ENCODE results near the gene MYOZ3.

Gene MYOZ3

DNA sequence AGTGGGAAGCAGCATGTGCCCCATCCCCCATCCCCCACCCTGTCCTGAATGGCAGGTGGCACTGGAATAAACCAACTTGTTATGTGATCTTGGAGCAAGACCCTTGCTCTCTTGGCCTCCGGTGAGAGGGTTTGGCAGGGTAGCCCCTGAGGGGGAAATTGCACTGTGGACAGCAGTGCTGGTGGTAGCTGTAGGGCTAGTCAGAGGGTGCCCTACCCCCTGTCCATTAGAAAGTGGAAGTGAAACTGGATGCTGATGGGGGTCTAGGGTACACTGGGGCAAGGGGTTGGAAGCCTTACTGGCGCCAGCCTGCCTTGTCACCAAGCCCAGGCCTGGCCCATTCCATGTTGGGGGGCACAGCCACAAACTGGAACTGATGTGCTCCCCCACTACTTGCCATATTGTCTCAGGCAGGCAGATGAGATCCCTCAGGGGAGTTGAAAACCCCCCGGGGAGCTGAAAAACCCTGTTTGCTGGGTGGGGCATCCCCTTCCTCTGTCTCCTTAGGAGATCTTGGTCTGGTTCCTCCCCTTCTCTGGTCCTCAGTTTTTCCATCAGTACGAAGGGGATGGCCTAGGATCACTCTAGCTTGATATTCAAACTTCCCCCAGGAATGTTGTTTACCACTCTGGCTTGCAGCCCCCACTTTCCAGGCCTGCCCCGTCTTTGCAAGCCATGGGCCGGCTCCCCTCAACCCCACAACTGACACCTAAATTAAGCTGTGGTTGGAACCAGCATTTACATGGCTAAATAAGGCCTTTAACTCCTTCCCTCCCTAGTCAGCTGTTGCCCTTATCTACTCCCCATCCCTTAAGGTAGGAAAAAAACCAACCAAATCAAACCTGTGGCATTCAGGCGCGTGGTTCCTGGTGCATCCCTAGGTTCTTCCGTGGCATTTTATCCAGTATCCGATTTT, 35.0 kb upstream of the MYOZ3 start:
- in situ Hi-C loops (cut with MboI; ENCODE audit: low pct_unique_long_range_greater_than_20kb, low sequenced_read_pairs) = no loop called here
- no peak for DNase-seq

DNA sequence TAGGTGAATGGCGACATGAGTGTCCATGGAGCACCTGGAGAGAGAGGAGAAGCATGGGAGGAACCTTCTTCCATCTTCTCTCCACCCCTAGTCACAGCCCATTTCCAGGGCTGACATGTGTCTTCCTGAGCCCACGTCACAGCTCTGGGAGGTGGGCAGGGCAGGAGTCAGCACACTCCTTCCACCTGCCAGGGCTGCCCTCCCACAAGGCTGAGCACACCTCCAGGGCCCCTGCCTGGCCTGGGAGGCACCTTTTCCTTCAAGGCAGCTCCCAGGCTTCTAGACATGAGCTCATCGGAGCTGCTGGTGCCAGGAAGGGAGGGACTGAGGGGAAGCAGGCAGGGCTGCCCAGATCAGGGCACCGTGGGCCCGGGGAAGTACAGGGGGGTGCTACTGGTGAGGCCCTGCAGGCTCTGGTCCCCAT, 34.2 kb upstream of the MYOZ3 start:
- in situ Hi-C loops (cut with MboI; ENCODE audit: low pct_unique_long_range_greater_than_20kb, low sequenced_read_pairs) = no loop called here
- DNase-seq = no peak

DNA sequence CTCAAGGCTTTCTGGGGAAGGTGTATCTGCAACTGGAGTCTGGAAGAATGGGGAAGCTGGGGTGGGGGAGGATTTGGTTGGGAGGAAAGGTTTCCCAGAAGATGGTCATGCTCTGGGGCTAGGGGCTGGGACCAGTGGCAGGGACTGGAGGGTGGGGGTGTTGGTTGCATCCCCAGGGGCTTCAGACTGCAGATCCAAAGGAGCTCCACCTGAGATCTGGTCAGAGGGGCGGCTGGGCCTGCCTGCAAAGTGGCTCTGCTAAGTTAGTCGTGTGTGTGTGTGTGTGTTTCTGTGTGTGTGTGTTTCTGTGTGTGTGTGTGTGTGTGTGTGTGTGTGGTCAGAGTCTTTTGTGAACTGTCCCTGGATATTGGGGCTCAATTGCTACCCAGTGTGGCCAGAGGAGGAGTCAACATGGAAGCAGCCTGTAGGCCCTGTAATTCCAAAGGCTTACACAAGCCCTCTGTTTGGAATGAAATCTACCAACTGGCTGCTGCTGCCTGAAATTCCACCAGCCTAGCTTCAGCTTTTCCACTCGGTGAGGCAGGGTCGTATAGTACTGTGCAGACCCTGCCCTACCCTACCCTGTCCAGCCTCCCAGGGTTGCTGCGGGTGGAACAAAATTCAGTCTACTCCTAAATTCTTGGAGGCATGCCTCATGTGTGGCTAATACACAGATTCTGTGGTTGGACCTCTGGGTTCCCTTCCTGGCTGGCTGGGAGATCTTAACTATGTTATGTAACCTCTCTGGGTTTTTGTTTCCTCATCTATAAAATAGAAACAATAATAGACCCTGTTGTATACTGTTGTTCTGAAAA, 33.1 kb upstream of the MYOZ3 start:
- DNase-seq = no peak
- in situ Hi-C loops (cut with MboI; ENCODE audit: low pct_unique_long_range_greater_than_20kb, low sequenced_read_pairs) = no loop called here

DNA sequence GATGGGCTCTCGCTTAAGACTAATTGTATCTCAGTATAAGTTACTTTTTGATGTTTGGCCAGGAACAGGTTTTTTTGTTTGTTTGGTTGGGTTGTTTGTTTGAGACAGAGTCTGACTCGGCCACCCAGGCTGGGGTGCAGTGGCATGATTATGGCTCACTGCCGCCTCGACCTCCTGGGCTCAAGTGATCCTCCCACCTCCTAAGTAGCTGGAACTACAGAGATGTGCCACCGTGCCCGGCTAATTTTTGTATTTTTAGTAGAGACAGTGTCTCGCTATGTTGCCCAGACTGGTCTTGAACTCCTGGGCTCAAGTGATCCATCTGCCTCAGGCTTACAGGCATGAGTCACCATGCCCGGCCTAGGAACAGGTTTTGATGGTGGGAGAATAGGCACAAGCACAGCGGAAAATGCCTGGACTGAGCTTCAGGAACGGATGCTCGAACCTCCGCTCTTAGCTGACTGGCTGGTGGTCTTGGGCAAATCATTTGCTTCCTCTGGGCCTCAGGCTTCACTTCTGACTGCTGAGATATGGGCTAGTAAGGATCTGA, 32.0 kb upstream of the MYOZ3 start:
- in situ Hi-C loops (cut with MboI; ENCODE audit: low pct_unique_long_range_greater_than_20kb, low sequenced_read_pairs) = no loop called here
- no peak for DNase-seq

DNA sequence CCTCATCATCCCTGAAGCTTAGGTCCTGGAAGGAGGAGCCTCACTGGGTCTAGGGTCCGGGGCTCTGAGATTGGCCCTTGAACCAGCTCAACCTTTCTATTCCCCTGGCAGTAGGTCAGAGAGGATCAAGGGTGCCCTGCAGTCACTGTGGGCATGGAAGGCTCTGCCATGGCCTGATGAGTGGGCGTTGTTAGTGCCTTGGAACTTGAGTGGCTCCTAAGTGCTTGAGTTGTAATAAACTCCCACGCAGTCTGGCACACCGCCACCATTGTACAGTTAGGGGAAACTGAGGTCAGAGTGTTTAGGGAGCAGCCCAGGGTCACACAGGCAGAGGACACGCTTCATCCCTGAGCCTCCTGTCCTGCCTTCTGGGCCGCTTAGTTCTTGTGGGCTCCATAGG, 31.0 kb upstream of the MYOZ3 start:
- in situ Hi-C loops (cut with MboI; ENCODE audit: low pct_unique_long_range_greater_than_20kb, low sequenced_read_pairs) = no loop called here
- DNase-seq = no peak

DNA sequence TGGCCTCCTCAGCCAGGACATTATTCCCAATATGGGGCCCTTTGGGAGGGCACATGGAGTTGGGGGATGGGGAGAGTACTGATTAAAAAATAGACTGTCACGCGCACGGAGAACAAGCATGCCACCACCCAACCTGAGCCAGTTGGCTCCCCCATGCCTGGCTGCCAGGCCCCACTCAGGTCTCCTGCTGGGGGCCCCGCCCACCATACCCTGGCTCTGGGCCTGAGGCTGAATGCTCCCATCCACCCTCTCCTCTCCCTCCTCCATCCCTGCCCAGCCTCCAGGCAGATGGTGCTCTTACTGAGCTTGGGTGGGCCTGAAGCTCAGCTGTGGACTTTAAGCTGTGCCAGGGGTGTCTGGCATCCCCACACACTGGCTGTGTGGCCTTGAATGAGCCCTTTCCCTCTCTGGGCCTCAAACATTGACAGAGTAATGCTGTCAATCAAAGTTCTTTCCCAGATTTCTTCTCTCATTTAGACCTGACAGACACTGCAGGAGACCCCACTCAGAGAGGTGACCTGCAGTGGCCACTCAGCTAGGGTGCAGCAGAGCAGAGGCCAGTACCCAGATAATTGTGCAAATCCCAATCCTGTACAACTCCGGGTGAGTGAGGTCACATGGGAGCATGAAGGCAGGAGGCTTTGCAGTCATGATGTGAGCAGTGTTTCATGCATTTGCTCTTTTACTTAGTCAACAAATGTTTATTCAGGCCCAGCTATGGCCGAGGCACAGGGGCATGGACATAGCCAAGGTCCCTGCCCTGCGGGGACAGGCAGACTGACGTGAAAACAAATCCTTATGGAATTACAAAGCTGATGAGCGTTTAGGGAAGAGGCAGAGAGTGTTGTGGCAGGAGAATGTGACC, 30.4 kb upstream of the MYOZ3 start:
- DNase-seq = no peak
- in situ Hi-C loops (cut with MboI; ENCODE audit: low pct_unique_long_range_greater_than_20kb, low sequenced_read_pairs) = no loop called here

DNA sequence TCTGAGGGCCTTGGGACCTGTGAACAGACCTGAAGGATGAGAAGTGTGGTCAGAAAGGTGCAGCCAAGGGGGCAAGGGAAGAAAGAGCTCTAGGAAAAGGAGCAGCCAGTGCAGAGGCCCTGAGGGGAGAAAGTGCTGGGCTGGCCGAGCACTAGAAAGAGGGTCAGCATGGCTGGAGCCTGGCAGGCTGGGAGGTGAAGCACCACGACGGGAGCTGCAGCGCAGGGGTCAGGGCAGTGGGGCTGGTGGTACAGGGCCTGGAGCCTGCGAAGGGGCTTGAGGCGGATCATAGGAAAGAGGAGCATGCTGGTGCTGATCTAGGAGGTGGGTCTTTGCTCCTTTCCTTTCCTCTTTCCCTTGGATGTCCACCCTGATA, 29.7 kb upstream of the MYOZ3 start:
- in situ Hi-C loops (cut with MboI; ENCODE audit: low pct_unique_long_range_greater_than_20kb, low sequenced_read_pairs) = no loop called here

DNA sequence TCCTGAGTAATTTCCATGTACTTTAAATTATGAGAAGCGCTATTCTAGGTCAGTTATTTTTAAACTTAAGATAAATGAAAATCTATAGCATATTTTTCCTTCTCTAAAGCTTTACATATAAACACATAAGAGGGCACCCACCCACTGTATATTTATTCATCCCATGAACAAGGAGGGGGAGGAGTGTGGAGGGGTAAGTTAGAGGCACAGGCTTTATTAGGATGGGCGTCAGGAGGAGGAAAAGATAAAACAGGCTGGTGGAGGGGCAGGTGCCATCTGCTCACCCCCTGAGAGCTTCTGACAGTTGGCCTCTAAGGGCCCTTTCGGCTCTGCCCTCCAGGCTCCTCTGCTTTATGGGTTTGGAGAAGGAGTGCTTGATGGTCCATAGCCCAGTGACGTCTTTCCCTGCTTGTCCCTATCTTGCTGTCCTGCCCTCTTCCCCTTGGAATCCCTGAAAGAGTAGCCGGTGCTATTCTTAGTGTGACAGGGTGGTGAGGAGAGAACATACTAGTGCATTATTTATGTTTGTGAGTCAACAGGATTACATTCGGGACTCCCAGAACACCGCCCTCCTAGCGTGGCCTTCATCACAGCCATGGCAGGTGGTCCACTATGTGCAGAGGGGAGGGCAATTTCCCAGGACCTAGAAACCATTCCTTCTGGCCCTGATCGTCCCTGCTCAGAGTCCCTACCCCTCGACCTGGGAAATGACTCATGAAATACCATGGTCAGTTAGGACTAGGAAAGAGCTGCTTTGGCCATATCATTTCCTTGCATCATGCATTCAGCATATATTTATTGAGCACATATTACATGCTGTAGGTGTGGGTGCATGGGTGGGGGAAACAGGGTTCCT, 28.5 kb upstream of the MYOZ3 start:
- in situ Hi-C loops (cut with MboI; ENCODE audit: low pct_unique_long_range_greater_than_20kb, low sequenced_read_pairs) = no loop called here
- DNase-seq = no peak

More for the DNA sequence above, 29.7 kb upstream of the MYOZ3 start:
- no peak for DNase-seq

DNA sequence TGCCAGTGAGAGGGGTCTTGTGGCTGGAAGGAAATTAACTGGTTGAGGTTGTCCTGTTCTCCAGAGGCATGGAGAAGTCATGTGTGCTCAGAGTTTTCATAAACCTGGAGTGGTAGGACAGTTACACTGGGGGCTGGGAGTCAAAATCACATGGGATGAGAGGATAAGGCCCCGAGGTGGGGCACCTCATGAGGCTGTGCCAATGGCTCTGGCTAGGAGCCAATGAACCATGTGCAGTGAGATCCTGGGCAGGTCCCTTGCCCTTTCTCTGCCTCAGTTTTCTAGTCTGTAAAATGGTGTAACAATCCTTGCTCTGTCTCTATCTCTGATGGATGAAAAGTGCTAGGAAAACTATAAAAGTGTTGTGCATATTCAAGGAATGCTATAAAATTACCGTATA, 27.6 kb upstream of the MYOZ3 start:
- no peak for DNase-seq
- in situ Hi-C loops (cut with MboI; ENCODE audit: low pct_unique_long_range_greater_than_20kb, low sequenced_read_pairs) = no loop called here

DNA sequence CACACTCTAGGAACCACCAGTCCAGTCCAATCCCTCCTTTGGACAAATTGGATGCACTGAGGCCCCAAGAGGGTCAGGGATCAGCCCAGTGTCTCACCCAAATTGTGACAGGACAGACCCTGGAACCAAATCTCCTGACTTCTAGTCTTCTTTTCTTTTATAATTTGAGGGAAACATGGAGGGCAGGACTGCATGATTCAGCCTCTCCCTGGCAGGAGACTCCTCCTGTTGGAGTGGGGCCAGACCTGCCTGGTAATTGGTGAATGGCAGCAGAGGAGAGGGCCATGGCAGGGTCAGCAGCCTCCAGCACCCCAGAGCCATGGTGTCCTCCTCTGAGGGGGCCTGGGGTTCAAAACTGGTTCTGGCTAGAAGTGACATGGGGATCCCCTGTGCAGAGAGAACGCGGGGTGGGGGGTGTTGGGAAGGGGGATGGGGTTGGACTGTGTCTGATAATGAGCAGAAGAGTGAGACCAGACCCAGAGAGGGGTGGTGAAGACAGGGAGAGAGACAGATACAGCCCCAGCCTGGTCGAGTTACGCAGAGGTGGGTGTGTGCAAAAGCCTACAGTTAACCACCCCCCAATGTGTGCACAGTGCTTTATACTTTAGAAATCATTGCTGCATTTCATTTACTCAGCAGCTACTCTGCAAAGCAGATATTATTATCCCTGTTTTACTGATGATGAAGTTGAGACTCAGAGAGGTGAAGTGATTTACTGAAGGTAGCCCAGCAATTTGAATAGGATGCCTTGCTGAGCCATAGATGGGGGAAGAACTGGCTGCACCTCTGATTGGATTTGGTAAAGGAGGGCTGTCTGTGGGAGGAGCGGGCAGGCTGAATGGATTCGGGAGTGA, 24.4 kb upstream of the MYOZ3 start:
- in situ Hi-C loops (cut with MboI; ENCODE audit: low pct_unique_long_range_greater_than_20kb, low sequenced_read_pairs) = no loop called here
- DNase-seq = no peak

DNA sequence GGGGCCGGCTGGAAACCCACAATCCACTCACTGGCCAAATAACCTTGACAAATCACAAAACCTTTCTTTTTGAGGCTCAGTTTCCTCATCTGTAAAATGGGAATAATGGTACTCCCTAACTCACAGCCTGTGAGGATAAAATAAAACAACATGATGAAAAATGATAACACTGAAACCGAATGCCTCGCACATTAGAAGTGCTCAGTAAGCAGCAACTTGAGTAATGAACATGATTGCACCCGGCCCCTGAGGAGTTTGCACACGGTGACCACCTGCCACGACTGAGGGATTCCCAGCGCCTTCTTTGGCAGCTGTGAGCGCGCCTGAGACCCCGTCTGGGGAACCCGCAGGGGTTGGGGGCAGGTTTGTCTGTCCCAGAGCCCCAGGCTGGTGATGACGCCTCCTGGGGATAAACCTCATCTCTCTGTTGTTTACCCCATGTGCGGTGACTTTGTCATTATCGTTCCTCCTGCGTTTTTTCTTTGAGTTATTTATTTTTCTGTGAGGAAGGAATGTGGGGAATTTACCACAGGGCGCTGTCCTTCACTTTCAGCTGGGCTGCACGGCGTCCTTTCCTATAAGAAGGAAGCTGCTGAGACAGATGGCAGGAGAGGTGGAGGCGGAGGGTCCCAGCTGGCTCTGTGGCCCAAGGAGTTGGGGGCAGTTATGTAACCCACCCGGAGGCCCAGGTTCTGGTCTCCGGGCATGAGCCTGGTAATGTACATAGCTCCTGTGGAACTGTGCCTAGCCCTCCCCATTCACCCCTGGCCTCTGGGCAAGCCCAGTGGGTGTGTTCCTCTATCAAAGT, 23.6 kb upstream of the MYOZ3 start:
- DNase-seq = no peak
- in situ Hi-C loops (cut with MboI; ENCODE audit: low pct_unique_long_range_greater_than_20kb, low sequenced_read_pairs) = no loop called here

DNA sequence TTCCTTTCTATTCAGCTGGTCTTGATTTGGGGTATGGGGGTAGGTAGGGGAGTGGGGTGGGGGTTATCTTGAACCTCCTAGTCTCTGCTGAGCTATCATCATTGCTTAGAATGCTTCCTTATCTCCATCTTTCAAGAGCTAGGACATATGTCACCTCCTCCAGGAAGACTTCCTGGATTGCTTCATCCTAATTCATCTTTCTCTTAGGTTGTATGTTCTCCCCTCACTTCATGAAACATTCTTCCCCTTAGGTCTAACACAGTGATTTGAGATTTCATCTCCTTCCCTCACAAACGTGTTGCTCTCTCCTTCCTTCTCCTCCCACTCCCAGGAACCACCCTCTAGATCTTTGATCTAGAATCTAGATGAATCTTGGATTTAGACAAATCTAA, 23.0 kb upstream of the MYOZ3 start:
- DNase-seq = no peak
- in situ Hi-C loops (cut with MboI; ENCODE audit: low pct_unique_long_range_greater_than_20kb, low sequenced_read_pairs) = no loop called here

DNA sequence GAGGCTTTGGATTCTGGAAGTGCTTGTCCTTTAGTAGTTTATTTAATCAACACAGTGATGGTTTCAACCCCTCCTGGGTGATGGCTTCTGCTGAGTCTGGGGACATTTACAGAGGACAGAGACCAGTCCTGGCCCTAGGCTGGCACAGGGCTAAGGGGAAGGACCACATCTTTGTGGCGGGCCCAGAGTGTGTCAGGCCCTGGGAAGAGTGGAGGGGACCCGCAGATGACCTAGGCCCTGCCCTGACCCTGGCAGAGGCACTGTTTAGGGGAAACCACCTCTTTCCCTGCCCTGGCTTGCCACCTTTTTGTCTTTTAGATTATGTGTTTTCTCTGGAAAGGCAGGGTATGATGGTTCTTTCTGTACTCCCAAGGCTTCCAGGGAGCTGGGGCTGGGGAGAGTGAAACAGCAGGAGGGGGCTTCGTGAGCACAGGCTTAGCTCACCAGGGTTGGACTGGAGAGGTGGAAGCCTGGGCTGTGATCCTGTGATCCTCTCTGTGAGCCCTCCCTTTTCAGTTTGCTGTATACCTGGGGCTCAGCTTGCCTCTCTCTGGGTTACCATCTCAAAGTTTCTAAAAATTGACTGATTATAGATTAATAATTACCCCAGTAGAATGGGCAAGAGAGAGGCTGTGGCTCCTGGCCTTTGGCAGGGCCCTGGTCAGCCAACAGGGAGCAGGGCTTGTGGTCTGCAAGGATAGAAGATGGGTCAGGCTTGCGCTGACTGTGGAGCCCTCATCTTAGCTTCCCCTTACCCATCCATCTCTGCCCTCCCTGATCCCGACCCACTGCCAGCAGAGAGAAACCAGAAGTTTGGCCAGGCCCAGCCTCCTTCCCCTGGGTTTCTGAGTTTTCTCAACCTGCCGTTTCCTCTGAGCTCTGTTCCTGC, 22.3 kb upstream of the MYOZ3 start:
- in situ Hi-C loops (cut with MboI; ENCODE audit: low pct_unique_long_range_greater_than_20kb, low sequenced_read_pairs) = no loop called here
- no peak for DNase-seq

DNA sequence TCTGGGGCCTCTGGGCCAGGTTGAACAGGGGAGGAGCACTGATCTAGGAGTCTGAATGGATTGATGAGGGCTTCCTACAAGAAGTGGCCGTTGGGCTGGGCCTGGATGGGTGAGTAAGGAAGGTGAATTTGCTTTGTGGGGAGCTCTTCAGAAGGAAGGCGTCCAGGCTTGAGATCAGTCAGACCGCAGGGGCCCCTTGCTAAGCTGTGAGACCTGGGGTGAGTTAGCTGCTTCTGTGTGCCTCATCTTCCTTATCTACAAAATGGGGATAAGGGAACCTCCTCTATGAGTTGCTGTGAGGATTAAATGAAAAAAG, 21.7 kb upstream of the MYOZ3 start:
- in situ Hi-C loops (cut with MboI; ENCODE audit: low pct_unique_long_range_greater_than_20kb, low sequenced_read_pairs) = no loop called here
- no peak for DNase-seq

DNA sequence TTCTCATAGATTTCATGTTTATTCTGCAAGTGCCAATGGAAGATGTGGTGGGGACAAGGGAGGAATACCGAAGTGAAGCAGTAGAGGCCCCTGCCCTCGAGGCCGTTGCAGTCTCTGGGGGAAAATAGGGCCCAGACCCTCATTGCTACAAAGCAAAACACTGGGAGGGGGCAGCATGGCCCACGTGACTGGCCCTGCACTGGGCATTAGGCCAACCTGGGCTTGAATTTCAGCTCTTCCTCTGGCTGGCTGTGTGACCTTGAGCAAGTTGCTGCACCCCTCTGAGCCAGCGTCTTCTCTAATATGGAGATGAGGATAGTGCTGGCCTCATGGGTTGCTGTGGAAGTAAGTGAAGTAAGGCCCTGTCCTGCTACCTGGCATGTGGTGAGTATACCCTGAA, 21.3 kb upstream of the MYOZ3 start:
- DNase-seq = no peak
- in situ Hi-C loops (cut with MboI; ENCODE audit: low pct_unique_long_range_greater_than_20kb, low sequenced_read_pairs) = no loop called here
